Amniotic stem cell (primary cell): Measurements from ENCODE around the gene ZDHHC1.

Experiments used
- DNase-seq: peaks from one replicate; lab custom pipeline; 2025; lab: John Stamatoyannopoulos, UW

Gene ZDHHC1

GRCh38 chr16:67409631-67410030 is 6.6 kb downstream of the ZDHHC1 start:
- no peak for DNase-seq

DNA sequence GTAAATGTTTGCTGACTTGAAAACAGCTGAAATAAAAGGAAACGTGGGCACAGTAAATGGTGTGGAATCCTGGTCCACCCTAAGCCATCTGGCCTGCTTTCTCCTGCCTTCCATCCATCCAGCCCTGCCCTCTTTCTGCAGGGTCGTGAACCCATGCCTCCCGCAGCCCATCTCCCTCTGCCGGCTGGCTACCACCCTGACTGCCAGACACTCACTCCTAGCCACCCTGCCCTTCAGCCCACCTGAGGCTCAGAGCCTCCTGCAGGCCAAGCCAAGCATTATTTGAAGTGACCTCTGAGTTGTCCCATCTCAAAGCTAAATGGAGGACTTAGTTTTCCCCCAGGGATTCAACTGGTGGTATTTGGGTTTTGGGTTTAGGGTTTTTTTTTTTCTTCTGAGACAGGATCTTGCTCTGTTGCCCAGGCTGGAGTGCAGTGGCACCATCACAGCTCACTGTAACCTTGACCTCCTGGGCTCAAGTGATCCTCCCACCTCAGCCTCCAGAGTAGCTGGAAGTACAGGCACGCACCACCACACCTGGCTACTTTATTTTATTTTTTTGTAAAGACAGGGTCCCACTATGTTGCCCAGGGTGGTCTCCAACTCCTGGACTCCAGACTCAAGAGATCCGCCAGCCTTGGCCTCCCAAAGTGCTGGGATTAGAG is 8.4 kb downstream of the ZDHHC1 start:
- DNase-seq: no peak

GRCh38 chr16:67407176-67407787 is 9.0 kb downstream of the ZDHHC1 start:
- DNase-seq: no peak

GRCh38 chr16:67406111-67406971 is 9.9 kb downstream of the ZDHHC1 start:
- DNase-seq: peak; percentile 58

DNA sequence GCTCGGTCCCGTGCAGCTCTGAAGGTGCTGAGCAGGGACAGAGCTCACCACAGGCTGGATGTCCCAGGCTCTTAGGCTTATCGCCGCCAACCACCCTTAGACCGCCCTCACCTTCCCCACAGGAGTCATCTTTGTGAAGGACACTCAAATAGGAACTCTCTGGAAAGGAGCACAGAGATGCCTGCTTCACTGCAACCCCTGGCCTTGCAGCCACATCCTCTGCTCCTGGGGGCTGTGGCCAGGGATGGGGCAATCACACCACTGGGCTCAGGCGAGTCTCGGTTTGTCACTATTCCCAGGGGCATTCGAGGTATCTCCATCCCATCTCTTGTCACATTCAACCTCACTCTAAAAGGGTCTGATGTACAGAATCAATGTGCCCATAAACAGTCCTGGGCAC is 10.9 kb downstream of the ZDHHC1 start:
- no peak for DNase-seq

DNA sequence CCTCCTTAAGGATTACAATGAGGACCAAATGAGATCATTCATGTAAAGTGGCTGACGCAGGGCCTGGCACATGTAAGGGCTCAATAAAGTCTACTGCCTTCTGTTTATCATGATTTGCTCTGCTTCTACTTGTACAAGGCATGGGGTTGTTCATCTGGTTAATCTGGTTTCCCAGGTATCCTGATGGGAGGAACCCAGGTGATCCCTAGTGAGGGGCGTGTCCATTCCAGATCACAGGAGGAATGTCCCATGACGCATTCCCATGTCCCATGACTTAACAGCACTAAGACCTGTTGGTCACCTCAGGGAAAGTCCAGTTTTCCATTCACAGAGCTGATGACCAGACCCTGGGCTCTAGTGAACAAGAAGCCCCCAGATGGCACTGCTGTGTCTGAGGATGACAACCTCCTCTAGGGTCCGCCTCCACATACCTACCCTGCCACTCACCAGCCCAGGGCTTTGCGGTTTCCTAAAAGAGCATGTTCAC is 11.5 kb downstream of the ZDHHC1 start:
- no peak for DNase-seq

DNA sequence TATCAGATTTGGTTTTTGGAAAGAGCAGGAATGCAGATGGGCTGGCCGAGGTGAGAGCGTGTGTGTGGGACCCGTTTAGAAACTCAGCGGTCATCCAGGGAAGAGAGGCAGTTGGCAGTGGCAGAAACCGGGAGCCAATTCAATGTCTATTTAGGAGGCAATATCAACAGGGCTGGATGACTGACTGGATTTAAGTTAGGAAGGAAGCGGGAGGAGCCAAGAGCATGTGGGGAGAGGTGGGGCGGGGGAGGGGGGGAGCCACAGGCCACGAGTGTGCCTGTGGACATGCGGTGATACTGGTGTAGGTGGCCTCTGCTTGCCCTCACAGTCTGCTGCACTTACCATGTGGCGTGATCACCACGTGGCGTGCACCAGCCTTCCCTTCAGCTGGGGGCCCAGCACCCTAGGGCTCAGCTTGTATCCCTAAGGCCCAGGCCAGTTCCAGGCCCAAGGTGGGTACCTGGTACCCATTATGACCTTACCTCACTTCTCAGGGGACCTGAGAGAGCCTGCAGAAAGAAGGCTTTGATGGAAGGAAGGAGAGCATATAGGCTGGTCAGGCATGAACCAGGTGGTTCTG is 12.2 kb downstream of the ZDHHC1 start:
- no peak for DNase-seq

GRCh38 chr16:67400901-67401300 is 15.4 kb downstream of the ZDHHC1 start:
- no peak for DNase-seq

DNA sequence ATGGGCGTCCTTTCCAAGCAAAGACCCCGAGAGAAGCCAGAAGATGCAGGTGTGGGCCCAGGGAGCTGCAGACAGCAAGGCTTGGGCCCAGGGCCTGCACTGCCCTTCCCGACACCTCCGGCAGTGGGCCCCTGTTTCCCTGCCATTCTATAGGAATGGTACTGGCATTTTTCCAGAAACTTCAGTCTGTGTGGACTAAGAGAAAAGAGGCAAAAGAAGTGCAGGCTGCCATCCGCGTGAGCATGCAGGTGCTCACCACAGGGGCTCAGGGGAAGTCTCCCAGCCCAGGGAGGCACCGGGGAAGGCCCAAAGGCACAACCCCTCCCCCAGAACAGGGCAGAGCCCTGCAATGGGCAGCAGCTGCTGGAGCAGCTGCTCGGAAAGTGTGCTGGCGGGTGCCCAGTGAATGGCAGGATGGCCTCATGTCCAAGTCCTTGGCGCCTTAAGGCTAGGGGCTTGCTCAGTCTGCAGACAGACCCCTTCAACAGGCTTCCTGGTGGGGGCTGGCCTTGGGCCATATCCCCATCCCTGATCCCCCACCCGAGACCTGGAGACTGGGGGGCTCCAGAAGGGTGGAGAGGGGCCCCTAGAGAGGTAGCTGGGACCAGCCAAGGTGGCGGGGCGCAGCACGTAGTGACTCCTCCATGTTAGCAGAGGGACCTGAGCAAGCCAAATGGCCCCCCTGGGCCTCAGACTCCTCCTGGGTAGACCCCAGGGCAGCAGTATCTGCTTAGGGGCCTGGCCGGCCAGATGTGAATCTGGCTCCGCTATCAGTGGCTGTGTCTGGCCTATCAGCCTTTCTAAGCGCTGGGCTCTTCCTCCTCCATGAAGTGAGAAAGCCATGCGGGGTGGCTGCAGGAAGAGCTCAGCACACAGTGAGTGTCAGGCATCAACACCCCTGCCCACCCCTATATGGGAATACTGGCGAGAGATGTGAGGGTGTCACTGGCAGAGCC is 16.2 kb downstream of the ZDHHC1 start:
- no peak for DNase-seq

- DNase-seq: no peak
Measured at GRCh38 chr16:67399218-67399733, 17.0 kb downstream of the ZDHHC1 start.

- DNase-seq: no peak
Measured at GRCh38 chr16:67398546-67399217, 17.6 kb downstream of the ZDHHC1 start.

GRCh38 chr16:67397812-67398545 is 18.3 kb downstream of the ZDHHC1 start:
- DNase-seq: no peak

DNA sequence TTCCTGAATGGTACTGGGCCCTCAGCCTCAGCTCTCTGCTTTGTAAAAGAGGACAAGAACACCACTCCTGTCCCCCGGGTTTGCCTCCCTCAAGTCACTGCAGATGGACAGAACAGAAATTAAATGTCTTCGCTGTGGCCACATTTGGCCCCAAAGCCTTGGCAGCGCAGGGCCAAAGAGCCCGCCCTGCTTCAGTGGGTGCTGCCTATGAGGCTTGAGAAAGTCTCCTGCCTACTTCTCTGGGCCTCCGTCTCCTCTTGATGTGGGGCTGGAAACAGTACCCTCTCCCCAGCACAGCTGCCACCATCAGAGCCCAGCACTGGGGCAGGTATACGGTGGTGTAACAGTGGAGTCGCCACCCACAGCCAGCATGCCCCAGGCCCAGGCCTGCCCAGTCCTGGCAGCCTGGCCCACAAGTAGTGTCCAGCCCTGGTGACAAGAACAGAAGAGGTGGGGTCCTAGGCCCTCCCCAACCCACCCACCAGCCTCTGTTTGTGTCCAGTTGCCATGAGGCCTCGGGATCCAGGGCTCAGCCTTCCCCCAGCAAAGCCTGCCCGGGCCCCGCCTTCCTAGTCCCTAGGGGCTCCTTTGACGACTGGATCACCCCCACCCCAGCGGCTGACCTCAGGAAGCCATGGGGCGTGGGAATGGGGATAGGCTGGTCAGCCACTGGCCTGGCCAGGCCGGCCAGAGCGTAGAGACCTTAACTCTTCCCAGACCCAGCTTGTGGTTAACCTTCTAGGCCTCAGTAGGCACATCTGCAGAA is 19.1 kb downstream of the ZDHHC1 start:
- DNase-seq: no peak

DNA sequence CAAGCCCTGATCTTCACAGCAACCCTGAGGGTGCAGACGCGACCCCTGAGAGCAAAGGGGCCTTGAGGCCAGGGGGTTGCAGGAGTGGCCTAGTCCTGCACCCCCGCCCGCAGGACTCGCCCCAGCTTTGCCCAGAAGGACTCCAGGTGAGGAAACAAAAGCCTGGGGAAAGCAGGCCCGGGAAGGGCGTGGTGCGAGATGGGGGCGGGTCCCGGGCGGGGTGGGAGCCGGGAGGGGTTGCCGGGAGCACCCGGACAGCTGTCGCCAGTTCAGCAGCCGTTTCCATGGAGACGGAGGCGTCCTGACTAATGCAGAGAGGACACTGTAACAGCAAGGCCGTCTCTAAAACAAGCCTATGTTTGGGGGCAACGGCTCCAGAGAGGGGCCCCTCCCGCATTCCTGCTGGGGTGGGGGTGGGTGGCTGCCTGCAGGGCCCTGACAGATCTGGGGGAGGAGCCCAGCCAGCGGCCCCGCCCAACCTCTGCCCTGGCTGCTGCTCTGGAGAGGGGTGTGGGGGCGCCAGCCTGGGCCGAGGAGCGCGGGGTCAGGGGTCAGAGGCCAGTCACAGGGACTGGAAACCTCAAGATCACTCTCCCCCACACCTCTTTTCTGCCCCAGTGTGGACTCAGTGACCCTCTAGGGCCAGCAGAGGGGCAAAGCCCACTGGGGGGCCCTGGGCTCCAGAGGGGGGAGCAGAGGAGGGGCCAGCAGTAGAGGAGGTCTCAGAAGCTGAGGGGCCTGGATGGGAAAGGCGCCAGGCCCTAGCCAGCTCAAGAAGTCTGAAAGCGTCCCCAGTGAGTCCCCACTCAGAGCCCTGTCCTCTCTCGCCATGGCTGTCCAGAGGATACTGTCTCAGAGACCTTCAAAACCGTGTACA is 19.9 kb downstream of the ZDHHC1 start:
- DNase-seq: no peak

- DNase-seq: no peak
Measured at GRCh38 chr16:67395458-67396158, 20.7 kb downstream of the ZDHHC1 start.

DNA sequence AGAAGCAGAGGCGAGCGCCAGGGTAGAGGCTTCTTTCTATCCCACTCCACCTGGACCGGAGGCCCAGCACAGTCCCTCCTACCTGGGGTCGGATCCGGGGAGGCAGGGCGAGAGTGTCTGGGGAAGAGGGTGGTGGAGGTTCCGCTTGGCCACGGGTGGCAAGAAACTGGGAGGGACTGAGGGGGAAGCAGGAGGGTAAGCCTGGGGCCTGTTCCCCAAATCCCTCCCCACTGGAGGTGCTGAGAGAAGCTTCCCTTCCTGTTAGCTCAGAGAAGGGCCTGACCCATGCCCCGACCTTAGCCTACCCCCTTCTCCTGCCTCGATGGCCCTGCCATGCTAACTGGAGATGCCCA is 21.2 kb downstream of the ZDHHC1 start:
- no peak for DNase-seq
